NCI-H1436 treated with DMSO at 0.1 percent for 48 hours (cell line): ENCODE measurements around the gene BICC1.
A peak's percentile ranks its signal among the peaks of the same experiment; 100 is the strongest.

Experiments used
- DNase-seq: peaks from one replicate; lab custom pipeline; 2025; lab: John Stamatoyannopoulos, UW

BICC1 gene

DNA sequence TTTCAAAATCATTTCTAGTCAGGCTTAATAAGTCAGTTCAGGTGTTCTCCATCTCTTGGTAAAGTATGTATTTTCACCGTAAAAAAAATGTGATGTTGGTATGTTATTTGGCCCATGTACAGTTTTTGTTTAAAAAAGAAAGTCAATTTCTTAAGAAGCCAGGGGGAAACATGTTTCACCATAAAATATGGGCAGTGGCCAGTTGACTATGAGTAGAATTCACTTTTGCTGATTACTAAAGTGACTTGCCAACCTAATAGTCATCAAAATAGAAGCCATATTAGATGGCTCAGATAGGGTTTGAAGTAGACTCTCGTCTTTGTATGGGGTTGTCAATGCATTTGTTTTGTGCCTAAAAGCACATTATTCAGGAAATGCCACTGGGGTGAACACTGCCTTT is 266.3 kb downstream of the BICC1 start:
- DNase-seq = no peak

DNA sequence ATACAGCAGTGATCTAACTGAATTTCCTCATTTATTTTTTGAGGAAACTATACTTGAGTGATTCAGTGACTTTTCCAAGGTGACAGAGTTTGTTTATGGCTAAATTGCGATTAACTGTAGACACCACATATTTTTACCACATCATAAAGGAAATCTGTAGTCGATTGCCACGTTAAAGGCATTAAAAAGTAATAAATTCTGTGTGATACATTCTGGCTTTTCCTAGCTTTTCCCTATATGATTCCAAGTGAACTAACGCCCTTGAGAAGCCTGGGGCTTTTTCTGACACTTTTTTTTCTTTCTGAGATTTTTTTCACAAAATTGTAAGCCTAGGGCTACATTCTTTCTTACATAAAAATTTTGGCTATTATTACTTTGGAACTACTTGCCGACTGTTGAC is 266.9 kb downstream of the BICC1 start:
- no peak for DNase-seq

DNA sequence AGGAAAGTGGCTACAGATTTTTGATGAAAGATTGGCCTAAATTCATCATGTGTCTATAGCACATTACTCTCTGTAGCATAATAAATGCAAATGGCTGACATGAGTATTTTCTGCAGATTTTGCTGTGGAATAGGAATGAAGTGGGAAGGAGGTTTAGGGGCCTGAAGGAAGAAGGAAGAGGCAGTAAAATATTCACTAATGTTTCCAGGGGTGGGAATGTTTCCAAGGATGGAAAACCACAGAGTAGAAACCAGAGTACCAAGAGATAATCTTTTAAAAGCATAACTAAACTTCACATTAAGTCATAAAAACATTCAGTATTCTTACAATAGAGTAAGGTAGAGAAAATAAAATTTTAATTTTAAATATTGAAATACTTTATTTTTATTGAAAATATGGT is 267.8 kb downstream of the BICC1 start:
- no peak for DNase-seq

DNA sequence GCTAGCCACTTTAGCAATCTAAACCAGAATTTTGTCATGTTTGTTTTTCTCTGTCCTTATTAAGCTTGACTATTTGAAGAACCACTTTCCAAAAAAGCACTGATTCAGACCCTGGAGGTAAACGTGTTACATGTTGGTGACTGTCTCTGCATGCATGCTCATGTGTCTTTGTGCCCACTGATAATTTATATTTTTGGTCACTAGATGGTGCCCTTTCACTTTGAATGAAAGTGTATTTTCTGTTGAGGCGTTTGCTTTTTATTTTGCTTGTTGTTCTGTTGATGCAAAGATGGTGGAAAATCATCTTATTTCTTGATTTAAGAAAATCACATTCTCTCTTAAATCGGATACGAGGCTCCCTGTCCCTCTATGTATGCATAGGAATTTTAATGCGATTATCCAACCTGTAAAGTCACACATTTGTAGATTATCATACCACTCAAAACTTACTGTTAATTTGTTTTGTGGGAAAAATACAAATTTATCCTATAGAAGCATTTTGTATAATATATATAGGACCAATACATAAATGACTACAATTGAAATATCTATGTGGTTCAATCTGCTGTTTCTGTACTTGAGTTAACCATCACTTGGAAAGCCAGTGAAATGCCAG is 269.3 kb downstream of the BICC1 start:
- peak; percentile 22 for DNase-seq

DNA sequence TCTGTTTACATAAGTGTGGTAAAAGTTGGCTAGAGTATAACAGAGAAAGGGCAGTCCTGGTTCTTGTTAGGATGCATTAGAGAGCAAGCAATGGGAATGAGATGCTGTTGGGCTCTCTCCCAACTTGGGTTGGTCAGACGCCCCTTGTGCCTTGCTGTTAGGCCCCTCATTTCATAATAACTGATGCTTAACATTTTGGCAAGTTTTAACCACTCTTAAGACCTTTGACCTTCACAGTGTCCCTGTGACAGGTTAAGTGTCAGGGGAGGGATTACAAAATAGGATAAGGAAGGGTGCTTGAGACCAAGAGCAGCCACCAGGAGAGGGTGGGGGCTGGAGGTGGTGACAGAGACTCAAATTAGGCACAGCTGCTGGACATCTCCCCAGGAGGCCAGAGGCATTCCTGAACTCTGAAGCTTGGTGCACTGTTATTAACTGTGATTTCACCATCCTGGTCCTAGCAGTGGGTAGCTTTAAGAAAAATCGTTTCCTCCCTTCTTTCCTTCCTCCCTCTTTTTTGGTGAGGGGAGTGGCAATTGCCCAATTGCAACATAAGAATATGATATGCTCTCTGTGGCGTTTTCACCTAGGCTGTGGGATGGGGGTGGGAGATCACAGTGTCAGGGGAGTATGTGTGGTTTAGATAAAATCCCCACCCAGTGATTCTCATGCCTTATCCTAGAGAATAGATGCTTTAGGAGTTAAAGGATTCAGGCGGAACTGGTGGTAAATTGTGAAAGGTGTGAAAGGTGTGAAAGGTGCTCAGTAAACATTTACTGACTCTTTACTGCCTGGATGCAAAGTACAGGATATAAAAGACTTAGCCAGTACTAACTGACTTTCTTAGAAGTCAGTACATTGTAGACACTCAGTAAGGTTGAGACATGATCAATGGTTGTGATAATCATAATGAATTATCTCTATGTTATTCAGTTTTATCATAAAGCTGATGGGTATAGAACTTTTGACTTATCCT is 270.5 kb downstream of the BICC1 start:
- DNase-seq = no peak

DNA sequence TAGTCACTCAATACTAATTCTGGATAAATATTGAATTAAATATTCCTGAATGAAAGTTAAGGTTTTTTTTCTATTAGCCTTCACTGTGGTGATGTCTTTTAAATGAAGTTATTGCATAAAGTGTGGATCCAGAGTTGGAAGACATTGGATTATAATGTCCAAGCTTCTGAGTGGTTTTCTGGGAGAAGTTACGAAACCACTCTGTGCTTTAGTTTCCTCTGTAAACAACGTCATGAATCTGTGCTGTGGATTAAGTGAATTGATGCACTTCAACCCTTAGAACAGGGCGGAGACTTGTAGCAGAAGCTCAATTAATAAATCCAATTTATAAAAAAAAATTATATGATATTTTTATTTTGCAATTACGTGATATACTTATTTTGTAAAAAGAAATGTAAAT is 271.7 kb downstream of the BICC1 start:
- DNase-seq = no peak

DNA sequence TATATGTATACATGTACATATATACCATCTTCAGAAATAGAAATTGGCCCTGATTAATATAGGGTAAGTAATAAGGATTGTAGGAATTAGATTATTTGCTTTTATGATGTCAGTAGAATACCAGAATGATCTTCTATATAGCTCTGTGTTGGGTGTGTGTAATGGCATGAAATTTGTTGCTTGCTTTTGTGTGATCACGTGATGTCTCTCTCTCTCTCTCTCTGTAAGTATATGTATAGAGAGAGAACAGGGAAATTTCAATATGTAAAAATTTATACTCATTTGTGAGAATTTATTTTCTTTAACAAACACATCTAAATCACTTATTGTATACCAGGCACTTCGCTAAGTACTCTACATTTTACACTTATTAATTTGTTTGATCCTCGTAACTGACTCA is 272.7 kb downstream of the BICC1 start:
- no peak for DNase-seq

DNA sequence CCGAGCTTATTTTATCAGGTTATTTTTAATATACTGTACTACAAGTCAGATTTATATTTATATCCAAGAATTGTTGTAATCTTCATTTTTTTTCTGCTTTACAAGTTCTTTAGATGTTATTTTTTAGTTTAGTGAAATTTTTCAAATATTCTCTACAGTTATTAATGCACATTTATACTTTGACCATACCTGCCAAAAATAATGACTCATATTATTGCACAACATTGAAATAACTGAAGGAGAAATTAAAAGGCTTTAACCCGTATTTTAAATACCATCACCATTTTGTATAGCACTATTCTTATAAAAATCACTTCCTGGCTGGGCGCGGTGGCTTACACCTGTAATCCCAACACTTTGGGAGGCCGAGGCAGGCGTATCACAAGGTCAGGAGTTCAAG is 278.5 kb downstream of the BICC1 start:
- DNase-seq = no peak

DNA sequence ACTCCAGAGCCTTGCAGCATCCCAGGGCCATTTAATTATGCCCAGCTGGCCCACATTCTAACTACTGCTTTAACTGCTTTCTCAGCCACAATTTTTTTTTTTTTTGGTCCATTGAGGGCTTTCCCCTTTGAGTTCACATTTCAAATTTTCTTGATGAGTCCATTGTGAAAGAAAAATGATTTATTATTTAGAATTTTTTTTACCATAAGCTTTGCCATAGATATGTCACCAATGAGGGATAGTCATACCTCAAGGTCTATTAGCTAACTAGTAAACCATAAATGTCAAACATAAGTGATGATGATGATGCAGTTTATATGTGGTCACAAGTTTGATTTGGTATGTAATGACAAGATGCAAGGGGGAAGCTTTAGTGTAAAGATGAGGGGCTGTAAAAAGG is 282.9 kb downstream of the BICC1 start:
- no peak for DNase-seq

DNA sequence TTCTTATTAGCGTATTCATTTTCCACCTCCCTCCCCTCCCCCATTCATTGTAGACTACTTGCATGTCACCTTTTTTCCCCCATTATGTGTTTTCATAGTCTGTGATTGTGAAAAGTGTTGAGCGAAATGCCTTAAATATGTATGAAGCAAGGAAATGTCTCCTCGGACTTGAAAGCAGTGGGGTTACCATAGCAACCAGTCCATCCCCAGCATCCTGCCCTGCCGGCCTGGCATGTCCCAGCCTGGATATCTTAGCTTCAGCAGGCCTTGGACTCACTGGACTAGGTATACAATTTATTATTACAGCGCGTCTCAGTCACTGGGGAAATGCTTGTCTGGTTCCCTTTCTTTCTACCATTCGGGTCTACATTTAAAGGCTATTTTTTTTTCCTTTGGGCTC is 283.6 kb downstream of the BICC1 start:
- no peak for DNase-seq

DNA sequence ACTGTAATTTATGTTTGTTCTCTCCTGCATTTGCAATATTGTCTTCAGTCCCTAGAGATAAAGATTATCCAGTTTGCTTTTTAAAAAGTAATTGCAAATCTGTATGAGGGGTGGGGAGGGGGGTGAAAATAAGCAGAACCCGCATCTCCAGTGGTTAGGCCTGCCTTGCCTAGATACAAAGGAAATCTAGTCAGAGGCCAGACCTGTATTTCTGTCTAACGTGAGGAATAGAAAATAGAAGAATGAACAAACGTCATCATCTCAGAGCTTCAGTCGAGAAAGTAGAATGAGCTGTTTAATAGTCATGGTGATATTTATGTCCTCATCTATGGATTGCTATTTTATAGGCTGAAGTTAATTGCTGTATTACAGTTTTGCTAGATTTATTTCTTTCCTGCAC is 284.2 kb downstream of the BICC1 start:
- peak; percentile 56 for DNase-seq

DNA sequence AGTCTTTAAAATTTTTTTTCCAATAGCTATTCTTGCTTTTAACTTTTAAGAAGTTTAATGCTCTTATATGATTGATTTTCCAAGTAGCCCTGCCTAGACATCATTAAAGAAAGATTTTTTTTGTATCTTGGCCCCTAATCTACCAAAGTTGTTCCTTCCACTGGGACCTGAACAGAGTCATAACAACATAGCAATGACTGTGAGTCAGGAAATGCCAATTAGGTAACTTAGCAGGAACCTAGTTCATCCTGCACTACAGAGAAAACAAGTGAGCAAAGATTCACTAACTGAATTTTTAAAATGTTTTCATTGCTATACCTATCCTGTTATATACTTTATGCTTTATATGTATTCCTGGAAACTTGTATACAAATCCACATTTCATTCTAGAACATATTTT is 284.7 kb downstream of the BICC1 start:
- DNase-seq = no peak

DNA sequence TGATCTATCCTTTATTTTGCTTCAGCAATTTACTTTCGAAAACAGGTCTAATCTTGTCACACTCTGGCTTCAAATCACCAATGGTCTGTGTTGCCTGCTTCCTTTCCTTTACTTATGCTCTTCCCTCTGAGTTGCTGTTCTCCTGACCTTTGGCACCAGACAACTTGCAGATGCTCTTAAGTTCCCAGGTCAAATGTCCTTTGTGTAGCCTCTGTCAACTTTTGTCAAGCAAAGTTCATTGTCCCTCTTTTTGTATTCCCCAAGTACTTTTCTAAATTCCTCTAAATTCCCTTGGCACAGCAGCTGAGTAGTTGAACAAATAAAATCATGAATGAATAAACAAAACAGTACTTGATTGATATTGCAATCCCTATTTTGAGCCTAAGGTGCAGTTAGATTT is 289.4 kb downstream of the BICC1 start:
- no peak for DNase-seq

DNA sequence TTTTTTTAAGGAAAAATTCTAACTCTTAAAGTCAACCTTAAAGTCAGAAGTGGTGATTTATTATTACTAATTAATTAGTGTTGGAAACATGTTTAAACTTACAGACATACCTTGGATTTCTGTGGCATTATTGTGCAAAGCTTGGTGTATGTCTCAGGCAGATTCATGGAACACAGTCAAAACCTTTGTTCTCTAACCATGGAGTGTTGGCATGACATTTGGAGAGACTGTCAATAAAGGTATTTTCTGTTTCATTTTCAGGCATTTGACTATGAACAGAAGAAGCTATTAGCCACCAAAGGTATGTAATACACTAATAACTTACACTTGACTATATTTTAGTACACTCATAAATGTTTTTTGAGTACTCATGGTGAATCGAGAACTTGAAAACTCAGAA is 293.7 kb downstream of the BICC1 start:
- no peak for DNase-seq

DNA sequence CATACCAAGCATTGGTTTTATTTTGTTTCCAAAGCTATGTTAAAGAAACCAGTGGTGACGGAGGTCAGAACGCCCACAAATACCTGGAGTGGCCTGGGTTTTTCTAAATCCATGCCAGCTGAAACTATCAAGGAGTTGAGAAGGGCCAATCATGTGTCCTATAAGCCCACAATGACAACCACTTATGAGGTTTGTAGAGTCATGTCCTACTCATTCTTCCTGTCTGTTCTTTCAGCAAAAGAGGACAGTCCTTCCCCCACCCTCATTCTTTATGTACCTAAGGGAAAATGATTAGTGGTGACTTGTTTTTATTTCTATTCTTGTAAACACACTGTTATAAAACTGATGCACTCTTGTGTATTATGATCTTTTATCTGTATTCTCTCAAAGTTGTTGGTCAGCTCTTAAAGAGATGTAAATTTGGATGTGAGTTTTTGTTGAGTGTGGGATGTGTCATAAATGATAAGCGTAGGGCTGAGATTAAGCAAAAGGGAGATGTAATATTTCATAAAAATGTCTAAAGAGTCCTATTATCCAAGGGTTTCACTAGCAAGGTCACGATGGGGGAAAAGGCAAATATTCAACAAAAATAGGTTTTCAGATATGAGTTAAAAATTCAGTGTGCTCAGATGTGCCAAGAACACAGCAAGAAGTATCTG is 294.4 kb downstream of the BICC1 start:
- DNase-seq = no peak

DNA sequence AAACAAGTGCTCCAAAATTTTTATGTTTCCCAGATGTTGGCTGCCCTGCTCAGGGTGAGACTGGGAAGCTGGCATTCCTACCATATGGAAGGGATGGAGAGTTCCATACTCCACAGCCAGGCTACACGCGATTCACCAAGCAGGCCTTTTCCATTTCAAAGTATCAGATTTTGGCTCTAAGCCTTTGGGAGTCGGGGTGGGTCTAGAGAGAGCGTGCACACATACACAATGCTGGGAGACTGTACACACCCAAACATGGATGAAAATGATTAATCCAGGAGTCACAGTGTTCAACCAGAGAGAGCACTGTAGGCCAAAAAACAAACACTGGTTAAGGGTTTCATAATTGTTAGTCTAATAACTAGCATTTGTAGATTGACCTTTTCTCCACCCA is 295.0 kb downstream of the BICC1 start:
- DNase-seq = no peak

DNA sequence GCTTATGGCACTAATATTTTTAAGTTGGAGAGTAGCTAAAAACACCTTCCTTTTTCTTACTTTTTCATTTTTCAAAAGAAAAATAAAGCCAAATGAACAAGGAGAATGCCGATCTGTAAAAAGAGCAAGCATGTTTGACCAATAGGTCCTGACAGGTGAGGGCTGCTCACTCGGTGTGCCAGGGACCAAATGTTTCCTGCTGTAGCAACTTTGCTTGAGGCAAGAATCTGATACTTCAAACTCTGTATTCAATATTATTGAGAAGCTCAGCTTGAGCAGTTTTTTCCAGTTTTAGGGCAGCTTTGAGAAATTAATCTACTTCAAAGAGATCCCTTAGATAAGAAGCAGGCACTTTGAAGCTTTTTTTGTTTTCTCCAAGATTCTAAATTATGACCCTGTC is 298.1 kb downstream of the BICC1 start:
- DNase-seq = no peak

DNA sequence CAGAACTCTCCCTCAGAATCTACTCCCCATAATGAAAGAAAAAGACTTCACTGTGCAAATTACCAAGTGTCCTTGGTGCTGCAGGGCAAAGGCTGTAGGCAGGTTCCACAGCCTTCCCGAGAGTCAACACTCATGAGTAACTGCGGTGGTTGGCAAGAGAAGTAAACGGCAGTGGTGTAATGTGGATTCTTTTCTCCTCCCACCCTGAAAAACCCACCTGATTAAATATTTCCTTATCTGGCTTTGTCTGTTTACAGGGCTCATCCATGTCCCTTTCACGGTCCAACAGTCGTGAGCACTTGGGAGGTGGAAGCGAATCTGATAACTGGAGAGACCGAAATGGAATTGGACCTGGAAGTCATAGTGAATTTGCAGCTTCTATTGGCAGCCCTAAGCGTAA is 300.9 kb downstream of the BICC1 start:
- DNase-seq = no peak

DNA sequence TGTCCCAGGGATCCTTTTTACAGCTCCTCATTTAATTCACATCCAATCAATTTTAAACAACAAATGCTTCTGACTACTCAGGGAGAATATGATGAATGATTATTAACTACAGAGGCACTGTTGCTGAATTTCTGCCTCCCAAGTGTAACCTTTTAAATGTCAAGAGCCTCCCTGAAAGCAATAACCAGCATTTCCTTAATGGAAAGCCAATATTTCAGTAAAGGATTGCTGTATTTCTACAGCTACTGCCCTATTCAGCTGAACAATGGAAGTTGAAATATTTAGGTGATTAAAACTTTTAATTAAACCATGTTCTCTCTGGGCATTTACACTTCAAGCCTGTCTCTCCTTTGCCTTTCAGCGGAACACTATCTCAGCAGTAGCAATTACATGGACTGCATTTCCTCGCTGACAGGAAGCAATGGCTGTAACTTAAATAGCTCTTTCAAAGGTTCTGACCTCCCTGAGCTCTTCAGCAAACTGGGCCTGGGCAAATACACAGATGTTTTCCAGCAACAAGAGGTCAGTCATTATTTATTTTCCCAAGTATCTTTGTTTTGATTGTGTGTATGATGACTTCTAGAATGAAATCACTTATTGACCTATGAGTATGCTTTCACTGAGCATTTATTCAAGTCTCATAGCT is 304.7 kb downstream of the BICC1 start:
- no peak for DNase-seq

DNA sequence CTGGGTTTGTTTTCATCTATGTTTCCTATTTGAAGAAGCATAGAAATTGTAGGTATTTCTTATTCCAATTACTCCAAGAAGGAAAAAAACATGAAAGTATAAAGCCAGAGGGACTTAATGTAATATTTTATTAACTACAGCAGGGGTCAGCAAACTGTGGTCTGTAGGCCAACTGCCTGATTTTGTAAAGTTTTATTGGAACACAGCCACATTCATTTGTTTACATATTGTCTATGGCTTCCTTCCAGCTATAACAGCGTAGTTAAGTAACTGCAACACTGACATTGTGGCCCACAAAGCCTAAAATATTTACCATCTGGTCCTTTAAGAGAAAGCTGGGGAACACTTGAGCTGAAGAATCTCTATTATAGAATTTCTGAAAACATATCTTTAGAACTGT is 306.2 kb downstream of the BICC1 start:
- no peak for DNase-seq

DNA sequence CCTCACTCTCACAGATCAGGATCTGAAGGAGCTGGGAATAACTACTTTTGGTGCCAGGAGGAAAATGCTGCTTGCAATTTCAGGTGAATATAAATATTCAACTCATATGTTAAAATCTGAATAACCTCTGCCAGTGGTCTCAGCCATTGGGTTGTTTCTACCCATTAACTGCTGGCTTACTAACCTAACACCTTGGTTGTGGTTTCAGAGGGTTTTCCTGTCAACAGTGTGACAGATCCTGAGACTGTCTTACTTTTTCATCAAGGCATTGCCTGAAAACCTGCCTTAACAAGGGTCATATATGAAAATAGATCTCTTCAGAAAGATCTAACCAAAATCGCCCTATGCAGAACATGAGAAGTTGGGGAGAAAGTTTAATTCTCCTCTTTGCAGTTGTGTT is 307.7 kb downstream of the BICC1 start:
- DNase-seq = no peak

DNA sequence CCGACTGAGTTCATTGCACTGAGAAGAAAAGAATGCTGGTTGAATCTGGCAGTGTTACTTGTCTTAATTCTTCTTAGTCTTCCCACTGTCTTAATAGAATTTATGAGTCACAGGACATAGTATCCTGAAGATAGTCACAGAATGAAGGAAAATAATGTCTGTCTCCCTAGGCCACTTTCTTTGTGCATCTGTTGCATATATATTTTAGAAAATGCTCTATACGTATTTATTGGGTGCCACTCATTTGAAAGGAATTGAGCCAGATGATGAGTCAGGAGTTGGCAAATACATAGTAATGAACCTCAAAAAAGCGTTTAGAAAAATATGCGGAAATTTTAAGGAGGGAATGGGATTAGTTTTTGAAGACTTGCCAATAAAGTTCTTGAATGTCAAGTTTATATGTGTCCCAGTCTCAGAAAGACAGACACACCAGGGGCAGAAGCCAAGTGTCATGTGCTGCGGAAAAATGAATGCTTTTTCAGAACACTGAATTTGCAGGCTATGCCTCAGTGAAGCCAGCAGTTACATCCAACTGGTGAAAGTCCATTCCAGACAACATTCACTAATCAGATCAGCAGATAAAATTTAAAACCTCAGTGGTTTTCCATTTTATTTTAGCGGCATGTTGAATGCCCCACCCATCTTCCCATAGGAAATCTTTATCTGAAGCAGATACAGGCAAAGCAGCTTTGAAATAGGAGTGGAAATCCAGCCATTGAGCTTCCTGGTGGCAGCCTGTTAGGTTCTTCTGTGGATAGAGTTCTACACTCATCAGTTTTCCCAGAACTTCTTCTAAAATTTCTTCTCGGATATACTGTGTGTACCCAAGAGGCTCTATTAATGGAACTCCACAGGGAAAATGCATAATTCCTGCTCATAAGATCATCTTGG is 308.4 kb downstream of the BICC1 start:
- DNase-seq = no peak
